Mammary epithelial cell (primary cell): ENCODE results near the gene SH3PXD2B.

ENCODE experiments used
- CTCF ChIP-seq, 2 donors: IDR thresholded peaks in 1 of 2; conservative IDR thresholded peaks in 1 of 2; 2 replicates each; pipeline ENCODE4 v1.5.1; 2011 to 2012; ENCODE audit warnings: inconsistent platforms in 2 of 2, low read length in 2 of 2, mild to moderate bottlenecking in 2 of 2, control low read depth in 1 of 2, low read depth in 1 of 2; ENCODE audit not compliant: insufficient read depth in 1 of 2; ENCODE audit errors: extremely low read depth in 1 of 2
- EZH2 ChIP-seq: IDR thresholded peaks from 2 replicates; pipeline ENCODE4 v1.6.1; 2012; ENCODE audit warnings: low read length, inconsistent platforms, borderline replicate concordance

GRCh38 chr5:172442592-172442991 is 11.7 kb downstream of the SH3PXD2B start:
- no peak for TF ChIP-seq CTCF (conservative IDR thresholded peaks at IDR 0.05 in 1 of 2, IDR thresholded peaks at IDR 0.05 in 1 of 2; ENCODE audit: extremely low read depth in 1 of 2, insufficient read depth in 1 of 2, low read depth in 1 of 2, low read length in 2 of 2)
- no peak for TF ChIP-seq EZH2
